ENCODE results near the gene TMTC4. TPM values are rescaled to one million over a fixed set of nuclear protein-coding genes. Genes with fewer than 3 reads are reported as not detected.
"Not testable (repeated sequence)": the region's sequence is repeated elsewhere in the genome, so short reads cannot be mapped to it uniquely, and the experiment has no call there.

Gene TMTC4
- total RNA-seq, 1 experiment from 2014 or later = 14.6 TPM

DNA sequence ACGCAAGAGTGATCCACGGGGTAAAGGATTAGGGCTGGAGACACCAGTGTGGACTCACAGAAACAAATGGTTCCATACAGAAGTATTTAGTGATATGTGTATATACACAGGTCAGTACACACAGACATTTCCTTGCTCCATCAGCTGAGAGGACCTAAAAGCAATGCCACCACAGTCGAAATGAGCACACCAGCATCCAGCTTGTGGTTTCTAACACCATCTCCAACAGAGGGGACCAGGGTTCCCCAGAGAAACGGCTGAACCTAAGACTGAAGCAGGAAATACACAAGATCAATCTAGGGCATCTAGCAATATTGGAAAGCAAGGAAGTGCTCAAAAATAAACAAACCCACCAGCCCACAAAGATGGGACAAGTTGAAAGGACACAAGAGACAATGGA lies 93.6 kb downstream of the TMTC4 start:
- no peak for TF ChIP-seq SIN3A (IDR thresholded peaks at IDR 0.05; ENCODE audit: borderline replicate concordance, insufficient read depth, low read depth, low read length)
- no peak for TF ChIP-seq TCF7L2 (IDR thresholded peaks at IDR 0.05; ENCODE audit: low read depth, low read length)
- H3K4me1 ChIP-seq (ENCODE audit: control insufficient read depth, insufficient read depth, low read length) = no peaks in the 10 kb centered on the region
- no peaks in the 10 kb centered on the region for H3K36me3 ChIP-seq (ENCODE audit: control insufficient read depth, insufficient read depth, low read length)
- H3K27ac ChIP-seq (ENCODE audit: low read length) = no peak overlapping the region
- intact Hi-C loops (cut with micrococcal nuclease; ENCODE audit: unreplicated experiment) (no loop called here), in situ Hi-C loops (cut with HindIII; ENCODE audit: low pct_unique_long_range_greater_than_20kb, low sequenced_read_pairs) (no loop called here)
- H3K27me3 ChIP-seq (ENCODE audit: control insufficient read depth, insufficient read depth, low read length) = no peaks in the 10 kb centered on the region
- H3K4me3 ChIP-seq (ENCODE audit: low read depth in 2 of 2, low read length in 2 of 2) = no peak overlapping the region
- ATAC-seq (no peak), DNase-seq (ENCODE audit: low read depth, low spot score) (no peak)
- H3K9me3 ChIP-seq (ENCODE audit: control insufficient read depth, insufficient read depth, low read depth, low read length) = no peaks in the 10 kb centered on the region
- POLR2A ChIA-PET = no interaction called here
- no TSS peak for BruUV-seq (replicated peaks)
- CTCF ChIA-PET = no interaction called here

DNA sequence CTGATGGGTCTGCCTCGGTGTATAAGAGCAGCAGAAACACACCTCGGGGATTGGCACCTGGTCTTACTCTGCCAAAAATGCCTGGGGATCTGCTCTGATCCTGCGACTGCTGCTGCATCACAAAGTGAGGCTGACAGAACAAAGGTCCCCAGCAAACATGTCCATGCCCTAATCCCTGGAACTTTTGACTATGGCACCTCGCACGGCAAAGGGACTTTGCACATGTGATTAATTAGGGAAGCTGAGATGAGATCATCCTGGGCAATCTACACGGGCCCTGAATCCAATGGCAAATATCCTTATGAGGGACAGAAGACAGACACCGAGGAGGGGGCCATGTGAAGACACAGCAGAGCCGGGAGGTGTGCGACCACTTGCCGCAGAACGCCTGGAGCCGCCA lies 94.5 kb downstream of the TMTC4 start:
- Histone ChIP-seq H3K27me3 (ENCODE audit: control insufficient read depth, insufficient read depth, low read length) (no peaks in the 10 kb centered on the region), H3K4me1 (ENCODE audit: control insufficient read depth, insufficient read depth, low read length) (no peaks in the 10 kb centered on the region), H3K27ac (ENCODE audit: low read length) (no peak overlapping the region), H3K36me3 (ENCODE audit: control insufficient read depth, insufficient read depth, low read length) (no peaks in the 10 kb centered on the region), H3K9me3 (ENCODE audit: control insufficient read depth, insufficient read depth, low read depth, low read length) (no peaks in the 10 kb centered on the region), H3K4me3 (ENCODE audit: low read depth in 2 of 2, low read length in 2 of 2) (no peak overlapping the region)
- no TSS peak for BruUV-seq (replicated peaks)
- CTCF ChIA-PET = no interaction called here
- ATAC-seq (no peak), DNase-seq (ENCODE audit: low read depth, low spot score) (no peak)
- intact Hi-C loops (cut with micrococcal nuclease; ENCODE audit: unreplicated experiment) (no loop called here), in situ Hi-C loops (cut with HindIII; ENCODE audit: low pct_unique_long_range_greater_than_20kb, low sequenced_read_pairs) (no loop called here)
- TF ChIP-seq, protein P1, sequence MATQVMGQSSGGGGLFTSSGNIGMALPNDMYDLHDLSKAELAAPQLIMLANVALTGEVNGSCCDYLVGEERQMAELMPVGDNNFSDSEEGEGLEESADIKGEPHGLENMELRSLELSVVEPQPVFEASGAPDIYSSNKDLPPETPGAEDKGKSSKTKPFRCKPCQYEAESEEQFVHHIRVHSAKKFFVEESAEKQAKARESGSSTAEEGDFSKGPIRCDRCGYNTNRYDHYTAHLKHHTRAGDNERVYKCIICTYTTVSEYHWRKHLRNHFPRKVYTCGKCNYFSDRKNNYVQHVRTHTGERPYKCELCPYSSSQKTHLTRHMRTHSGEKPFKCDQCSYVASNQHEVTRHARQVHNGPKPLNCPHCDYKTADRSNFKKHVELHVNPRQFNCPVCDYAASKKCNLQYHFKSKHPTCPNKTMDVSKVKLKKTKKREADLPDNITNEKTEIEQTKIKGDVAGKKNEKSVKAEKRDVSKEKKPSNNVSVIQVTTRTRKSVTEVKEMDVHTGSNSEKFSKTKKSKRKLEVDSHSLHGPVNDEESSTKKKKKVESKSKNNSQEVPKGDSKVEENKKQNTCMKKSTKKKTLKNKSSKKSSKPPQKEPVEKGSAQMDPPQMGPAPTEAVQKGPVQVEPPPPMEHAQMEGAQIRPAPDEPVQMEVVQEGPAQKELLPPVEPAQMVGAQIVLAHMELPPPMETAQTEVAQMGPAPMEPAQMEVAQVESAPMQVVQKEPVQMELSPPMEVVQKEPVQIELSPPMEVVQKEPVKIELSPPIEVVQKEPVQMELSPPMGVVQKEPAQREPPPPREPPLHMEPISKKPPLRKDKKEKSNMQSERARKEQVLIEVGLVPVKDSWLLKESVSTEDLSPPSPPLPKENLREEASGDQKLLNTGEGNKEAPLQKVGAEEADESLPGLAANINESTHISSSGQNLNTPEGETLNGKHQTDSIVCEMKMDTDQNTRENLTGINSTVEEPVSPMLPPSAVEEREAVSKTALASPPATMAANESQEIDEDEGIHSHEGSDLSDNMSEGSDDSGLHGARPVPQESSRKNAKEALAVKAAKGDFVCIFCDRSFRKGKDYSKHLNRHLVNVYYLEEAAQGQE (IDR thresholded peaks at IDR 0.05; ENCODE audit: insufficient read depth in 1 of 2, low read depth in 2 of 2, low read length in 1 of 2) = no peak
- TF ChIP-seq TCF7L2 (IDR thresholded peaks at IDR 0.05; ENCODE audit: low read depth, low read length) (no peak), SIN3A (IDR thresholded peaks at IDR 0.05; ENCODE audit: borderline replicate concordance, insufficient read depth, low read depth, low read length) (no peak), POLR2AphosphoS5 (IDR thresholded peaks at IDR 0.05; ENCODE audit: low read depth, low read length) (no peak)
- TF ChIP-seq, protein P2, sequence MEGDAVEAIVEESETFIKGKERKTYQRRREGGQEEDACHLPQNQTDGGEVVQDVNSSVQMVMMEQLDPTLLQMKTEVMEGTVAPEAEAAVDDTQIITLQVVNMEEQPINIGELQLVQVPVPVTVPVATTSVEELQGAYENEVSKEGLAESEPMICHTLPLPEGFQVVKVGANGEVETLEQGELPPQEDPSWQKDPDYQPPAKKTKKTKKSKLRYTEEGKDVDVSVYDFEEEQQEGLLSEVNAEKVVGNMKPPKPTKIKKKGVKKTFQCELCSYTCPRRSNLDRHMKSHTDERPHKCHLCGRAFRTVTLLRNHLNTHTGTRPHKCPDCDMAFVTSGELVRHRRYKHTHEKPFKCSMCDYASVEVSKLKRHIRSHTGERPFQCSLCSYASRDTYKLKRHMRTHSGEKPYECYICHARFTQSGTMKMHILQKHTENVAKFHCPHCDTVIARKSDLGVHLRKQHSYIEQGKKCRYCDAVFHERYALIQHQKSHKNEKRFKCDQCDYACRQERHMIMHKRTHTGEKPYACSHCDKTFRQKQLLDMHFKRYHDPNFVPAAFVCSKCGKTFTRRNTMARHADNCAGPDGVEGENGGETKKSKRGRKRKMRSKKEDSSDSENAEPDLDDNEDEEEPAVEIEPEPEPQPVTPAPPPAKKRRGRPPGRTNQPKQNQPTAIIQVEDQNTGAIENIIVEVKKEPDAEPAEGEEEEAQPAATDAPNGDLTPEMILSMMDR (IDR thresholded peaks at IDR 0.05) = no peak
- POLR2A ChIA-PET = no interaction called here

DNA sequence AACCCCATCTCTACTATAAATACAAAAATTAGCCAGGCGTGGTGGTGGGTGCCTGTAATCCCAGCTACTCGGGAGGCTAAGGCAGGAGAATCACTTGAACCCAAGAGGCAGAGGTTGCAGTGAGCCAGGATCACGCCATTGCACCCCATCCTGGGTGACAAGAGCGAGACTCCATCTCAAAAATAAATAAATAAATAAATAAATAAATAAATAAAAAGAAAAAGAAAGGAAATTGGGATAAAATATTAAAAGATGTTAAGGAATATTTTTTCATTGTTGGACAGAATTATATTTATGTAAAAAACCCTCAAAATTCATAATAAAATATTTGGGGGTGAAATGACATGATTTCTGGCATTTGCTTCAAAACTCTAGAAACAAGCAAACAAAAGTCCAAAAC lies 97.4 kb downstream of the TMTC4 start:
- CTCF ChIA-PET, POLR2A ChIA-PET, ATAC-seq: not testable (repeated sequence)

More for the DNA sequence above, 97.4 kb downstream of the TMTC4 start:
- H3K4me3 ChIP-seq (ENCODE audit: low read depth in 2 of 2, low read length in 2 of 2); H3K36me3 ChIP-seq (ENCODE audit: control insufficient read depth, insufficient read depth, low read length); H3K27me3 ChIP-seq (ENCODE audit: control insufficient read depth, insufficient read depth, low read length); DNase-seq (ENCODE audit: low read depth, low spot score); intact Hi-C loops (cut with micrococcal nuclease; ENCODE audit: unreplicated experiment); H3K4me1 ChIP-seq (ENCODE audit: control insufficient read depth, insufficient read depth, low read length); in situ Hi-C loops (cut with HindIII; ENCODE audit: low pct_unique_long_range_greater_than_20kb, low sequenced_read_pairs); H3K9me3 ChIP-seq (ENCODE audit: control insufficient read depth, insufficient read depth, low read depth, low read length); H3K27ac ChIP-seq (ENCODE audit: low read length); BruUV-seq (replicated peaks): not testable (repeated sequence)
